CD1c-positive myeloid dendritic cell (primary cell): ENCODE results near the gene KIAA1586.
"Not testable (repeated sequence)": the region's sequence is repeated elsewhere in the genome, so short reads cannot be mapped to it uniquely, and the experiment has no call there.

ENCODE experiments used
- DNase-seq: peaks from one replicate; pipeline ENCODE4 v3.0.0-alpha.2; 2016; ENCODE audit errors: extremely low spot score

KIAA1586 gene

GRCh38 chr6:57044568-57044967 is 1.9 kb upstream of the KIAA1586 start:
- DNase-seq = no peak

GRCh38 chr6:57047257-57047585 is 728 bp downstream of the KIAA1586 start:
- not testable (repeated sequence) for DNase-seq

- DNase-seq = not testable (repeated sequence)
Measured at GRCh38 chr6:57047859-57048258, 1.4 kb downstream of the KIAA1586 start.

GRCh38 chr6:57048577-57048976 is 2.1 kb downstream of the KIAA1586 start:
- no peak for DNase-seq

- no peak for DNase-seq
Measured at GRCh38 chr6:57063847-57064246, 17.4 kb downstream of the KIAA1586 start.

GRCh38 chr6:57064809-57065208 is 18.3 kb downstream of the KIAA1586 start:
- DNase-seq = no peak

GRCh38 chr6:57068061-57068460 is 21.6 kb downstream of the KIAA1586 start:
- DNase-seq = no peak

- DNase-seq = no peak
Measured at GRCh38 chr6:57069228-57069627, 22.7 kb downstream of the KIAA1586 start.

GRCh38 chr6:57069920-57070331 is 23.4 kb downstream of the KIAA1586 start:
- DNase-seq = no peak

GRCh38 chr6:57072108-57072507 is 25.6 kb downstream of the KIAA1586 start:
- DNase-seq = no peak

- DNase-seq = no peak
Measured at GRCh38 chr6:57074383-57074782, 27.9 kb downstream of the KIAA1586 start.

GRCh38 chr6:57075092-57075491 is 28.6 kb downstream of the KIAA1586 start:
- no peak for DNase-seq

GRCh38 chr6:57078531-57079207 is 32.2 kb downstream of the KIAA1586 start:
- DNase-seq = no peak

- no peak for DNase-seq
Measured at GRCh38 chr6:57085471-57085870, 39.0 kb downstream of the KIAA1586 start.

- no peak for DNase-seq
Measured at GRCh38 chr6:57086843-57087242, 40.4 kb downstream of the KIAA1586 start.

GRCh38 chr6:57087916-57088315 is 41.4 kb downstream of the KIAA1586 start:
- no peak for DNase-seq

- DNase-seq = no peak
Measured at GRCh38 chr6:57089265-57089664, 42.8 kb downstream of the KIAA1586 start.

GRCh38 chr6:57089687-57090457 is 43.4 kb downstream of the KIAA1586 start, which contains the start of gene ZNF451:
Gene ZNF451 (plus strand): TSS chr6:57090188. CDS start chr6:57090254, 66 bp downstream.
- DNase-seq = peak; percentile 98

- not testable (repeated sequence) for DNase-seq
Measured at GRCh38 chr6:57090458-57091067, 44.1 kb downstream of the KIAA1586 start.

- DNase-seq = not testable (repeated sequence)
Measured at GRCh38 chr6:57091375-57091774, 44.9 kb downstream of the KIAA1586 start.

- DNase-seq = no peak
Measured at GRCh38 chr6:57094689-57095088, 48.2 kb downstream of the KIAA1586 start.

- DNase-seq = no peak
Measured at GRCh38 chr6:57097596-57097995, 51.1 kb downstream of the KIAA1586 start.

- no peak for DNase-seq
Measured at GRCh38 chr6:57102976-57103375, 56.5 kb downstream of the KIAA1586 start.
